Omental fat pad (tissue), 4 donors: ENCODE data around the gene TXNRD2. TPM values are rescaled to one million over a fixed set of nuclear protein-coding genes. Genes with fewer than 3 reads are reported as not detected.

Experiments used
- ATAC-seq: fragments of 150-250 bp; one replicate; pipeline ENCODE4 v1.9.1; 2016; ENCODE audit warnings: mild to moderate bottlenecking, moderate library complexity; ENCODE audit not compliant: low FRiP score
- DNase-seq: peaks from one replicate; pipeline ENCODE4 v3.0.0-alpha.2; 2019; ENCODE audit warnings: low spot score
- CTCF ChIP-seq, 3 donors: fragments of 450-650 bp; IDR thresholded peaks; one replicate each; pipeline ENCODE4 v1.5.1; 2016 to 2017; ENCODE audit warnings: antibody characterized with exemption in 3 of 3, mild to moderate bottlenecking in 3 of 3, moderate library complexity in 2 of 3
- total RNA-seq, 4 donors: library from RNA; depleted of rRNA; stranded (reverse); fragments of >200 nt; gene quantifications; one replicate each; pipeline ENCODE4 v1.1.0, GENCODE V29; 2016

The TXNRD2 gene
- total RNA-seq, 4 donors from 2014 or later = 10.1 to 24.4 (median 15.1) TPM

- ATAC-seq (no peak), DNase-seq (no peak)
- TF ChIP-seq CTCF (IDR thresholded peaks at IDR 0.05) = no peak
These were observed 27.7 kb upstream of the TXNRD2 start for GRCh38 chr22:19969141-19969928.

DNA sequence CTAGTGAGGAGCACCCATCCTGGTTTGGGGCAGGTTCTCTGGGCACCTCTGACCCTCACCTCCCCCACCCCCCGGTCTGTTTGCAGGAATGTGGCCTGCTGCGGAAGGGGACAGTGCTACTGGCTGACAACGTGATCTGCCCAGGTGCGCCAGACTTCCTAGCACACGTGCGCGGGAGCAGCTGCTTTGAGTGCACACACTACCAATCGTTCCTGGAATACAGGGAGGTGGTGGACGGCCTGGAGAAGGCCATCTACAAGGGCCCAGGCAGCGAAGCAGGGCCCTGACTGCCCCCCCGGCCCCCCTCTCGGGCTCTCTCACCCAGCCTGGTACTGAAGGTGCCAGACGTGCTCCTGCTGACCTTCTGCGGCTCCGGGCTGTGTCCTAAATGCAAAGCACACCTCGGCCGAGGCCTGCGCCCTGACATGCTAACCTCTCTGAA lies 26.9 kb upstream of the TXNRD2 start:
- ATAC-seq = no peak
- DNase-seq = no peak
- TF ChIP-seq CTCF (IDR thresholded peaks at IDR 0.05) = no peak

- ATAC-seq (no peak), DNase-seq (no peak)
- TF ChIP-seq CTCF (IDR thresholded peaks at IDR 0.05) = no peak
These were observed 26.3 kb upstream of the TXNRD2 start for GRCh38 chr22:19967850-19968449.

DNA sequence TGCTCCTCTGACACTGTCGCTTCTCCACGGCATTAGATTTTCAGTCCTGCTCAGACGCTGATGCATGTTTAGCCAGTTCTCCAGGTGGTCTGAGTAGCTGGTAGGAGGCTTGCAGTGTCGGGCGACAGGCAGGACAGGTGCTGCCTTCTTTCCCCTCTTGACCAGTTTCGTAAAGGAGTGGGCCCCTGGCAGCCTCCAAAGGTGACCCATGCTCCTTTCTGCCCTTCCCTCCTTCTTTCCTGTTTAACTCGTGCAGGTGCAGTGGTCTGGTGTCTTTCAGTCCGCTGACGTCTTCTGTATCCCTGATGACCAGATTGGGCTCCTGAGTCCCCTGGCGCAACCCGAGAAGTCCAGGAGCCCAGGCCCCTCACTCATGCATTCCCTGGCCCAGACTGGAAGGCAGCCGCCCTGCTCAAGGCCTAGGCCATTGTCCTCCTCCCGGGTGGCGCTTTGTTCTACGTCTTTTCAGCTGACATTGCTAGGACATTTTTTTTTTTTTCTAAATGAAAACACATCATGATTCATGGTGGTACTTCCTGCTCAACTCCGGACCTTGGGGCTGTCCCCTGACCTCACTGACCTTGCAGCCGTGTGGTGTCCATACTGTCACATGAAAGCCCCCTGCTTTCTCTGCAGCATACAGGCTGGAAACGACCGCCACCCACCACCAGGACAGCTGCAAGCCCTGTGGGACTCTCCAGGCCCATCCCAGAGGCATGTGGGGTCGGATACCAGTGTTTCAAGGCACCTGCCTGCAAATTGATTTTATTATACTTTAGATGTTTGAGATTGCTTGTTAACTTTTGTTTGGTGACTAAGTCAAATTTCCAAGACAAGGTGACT lies 25.5 kb upstream of the TXNRD2 start:
- ATAC-seq (no peak), DNase-seq (no peak)
- TF ChIP-seq CTCF (IDR thresholded peaks at IDR 0.05) = no peak

DNA sequence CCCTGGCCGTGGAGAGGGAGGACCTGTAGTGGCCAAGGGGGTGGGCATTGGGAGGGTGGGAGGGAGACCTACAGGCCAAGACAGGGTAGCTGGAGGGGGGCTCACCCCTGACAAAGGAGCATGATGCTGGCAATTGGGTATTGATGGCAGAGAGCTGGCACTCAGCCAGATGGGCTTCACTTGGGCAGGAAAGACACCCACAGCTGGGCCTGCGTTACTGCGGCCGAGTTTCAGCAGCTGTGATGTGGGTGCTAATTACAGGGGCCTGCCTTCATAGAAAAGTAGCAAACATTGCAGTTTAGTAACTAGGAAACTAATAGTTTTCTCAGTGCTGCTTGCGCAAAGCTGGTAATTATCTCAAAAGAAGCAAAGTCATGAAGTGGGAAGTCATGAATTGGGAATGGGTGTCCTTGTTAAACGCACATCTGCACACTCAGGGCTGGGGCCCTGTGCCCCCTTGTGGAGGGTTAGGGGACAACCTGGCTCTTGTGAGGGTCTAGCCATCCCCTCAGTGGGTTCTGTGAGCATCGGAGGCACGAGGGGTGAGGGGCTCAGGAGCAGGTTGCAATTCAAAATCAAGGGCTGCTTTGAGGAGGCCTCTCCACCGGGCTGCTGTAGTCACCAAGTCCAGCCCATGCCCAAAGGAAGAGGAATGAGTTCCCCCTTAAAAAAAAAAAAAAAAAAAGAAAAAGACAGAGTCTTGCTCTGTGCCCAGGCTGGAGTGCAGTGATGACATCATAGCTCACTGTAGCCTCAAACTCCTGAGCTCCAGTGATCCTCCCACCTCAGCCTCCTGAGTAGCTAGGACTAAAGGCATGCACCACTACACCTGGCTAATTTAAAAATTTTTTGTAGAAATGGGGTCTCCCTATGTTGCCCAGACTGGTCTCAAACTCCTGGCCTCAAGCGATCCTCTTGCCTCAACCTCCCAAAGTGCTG lies 24.4 kb upstream of the TXNRD2 start:
- TF ChIP-seq CTCF (IDR thresholded peaks at IDR 0.05) = no peak
- ATAC-seq (no peak), DNase-seq (no peak)

- DNase-seq = no peak
- no peak for TF ChIP-seq CTCF (IDR thresholded peaks at IDR 0.05)
- no peak for ATAC-seq
These were observed 23.2 kb upstream of the TXNRD2 start for GRCh38 chr22:19964701-19965386.
